Measurements from ENCODE around the gene SEMA4B.

Gene SEMA4B

GRCh38 chr15:90202929-90203328 is 1.8 kb downstream of the SEMA4B start:
- Histone ChIP-seq H3K27ac (ENCODE audit: low read depth, low read length) (no peak overlapping the region), H3K9me3 (ENCODE audit: control insufficient read depth, insufficient read depth, low read length) (no peaks in the 10 kb centered on the region), H4K20me1 (ENCODE audit: control insufficient read depth, insufficient read depth, low read depth, low read length) (0 out of 2 replicates have a peak, but pooled peaks cover 2% of the 10 kb centered on the region), H3K9me2 (replicated peaks; ENCODE audit: control insufficient read depth, low read length) (no peaks in the 10 kb centered on the region), H3K4me1 (ENCODE audit: control insufficient read depth, low read length) (peaks cover 20% of the 10 kb centered on the region), H3F3A (ENCODE audit: control insufficient read depth, insufficient read depth) (no peaks in the 10 kb centered on the region), H3K79me2 (ENCODE audit: control insufficient read depth, low read length) (peaks cover 5% of the 10 kb centered on the region), H3K27me3 (ENCODE audit: control insufficient read depth, low read length) (peaks cover 8% of the 10 kb centered on the region), H3K4me2 (ENCODE audit: low read length) (peak overlapping the region; percentile 78; the same call in 1 of the 2 replicates), H3K36me3 (ENCODE audit: control insufficient read depth, low read length) (no peaks in the 10 kb centered on the region), H3K4me3 (ENCODE audit: low read length) (no peak overlapping the region)
- TF ChIP-seq CTCF (IDR thresholded peaks at IDR 0.05; ENCODE audit: low read depth, low read length, poor library complexity, severe bottlenecking) = no peak
- TF ChIP-seq EZH2phosphoT487 (IDR thresholded peaks at IDR 0.05; ENCODE audit: borderline replicate concordance, low read length) = no peak

- H4K20me1 ChIP-seq (ENCODE audit: control insufficient read depth, insufficient read depth, low read depth, low read length) = 0 out of 2 replicates have a peak, but pooled peaks cover 2% of the 10 kb centered on the region
- no peak overlapping the region for H3K4me3 ChIP-seq (ENCODE audit: low read length)
- peaks cover 5% of the 10 kb centered on the region for H3K79me2 ChIP-seq (ENCODE audit: control insufficient read depth, low read length)
- H3K27me3 ChIP-seq (ENCODE audit: control insufficient read depth, low read length) = peaks cover 8% of the 10 kb centered on the region
- peaks cover 20% of the 10 kb centered on the region for H3K4me1 ChIP-seq (ENCODE audit: control insufficient read depth, low read length)
- H3K27ac ChIP-seq (ENCODE audit: low read depth, low read length) = no peak overlapping the region
- H3K9me2 ChIP-seq (replicated peaks; ENCODE audit: control insufficient read depth, low read length) = no peaks in the 10 kb centered on the region
- no peaks in the 10 kb centered on the region for H3K9me3 ChIP-seq (ENCODE audit: control insufficient read depth, insufficient read depth, low read length)
- H3K4me2 ChIP-seq (ENCODE audit: low read length) = no peak overlapping the region
- H3K36me3 ChIP-seq (ENCODE audit: control insufficient read depth, low read length) = no peaks in the 10 kb centered on the region
- H3F3A ChIP-seq (ENCODE audit: control insufficient read depth, insufficient read depth) = no peaks in the 10 kb centered on the region
- TF ChIP-seq CTCF (IDR thresholded peaks at IDR 0.05; ENCODE audit: low read depth, low read length, poor library complexity, severe bottlenecking) (no peak), EZH2phosphoT487 (IDR thresholded peaks at IDR 0.05; ENCODE audit: borderline replicate concordance, low read length) (no peak)
Observed at GRCh38 chr15:90203473-90203872, 2.3 kb downstream of the SEMA4B start.

GRCh38 chr15:90203922-90204321 is 2.8 kb downstream of the SEMA4B start:
- Histone ChIP-seq H4K20me1 (ENCODE audit: control insufficient read depth, insufficient read depth, low read depth, low read length) (0 out of 2 replicates have a peak, but pooled peaks cover 2% of the 10 kb centered on the region), H3K4me3 (ENCODE audit: low read length) (no peak overlapping the region), H3K9me3 (ENCODE audit: control insufficient read depth, insufficient read depth, low read length) (no peaks in the 10 kb centered on the region), H3K27me3 (ENCODE audit: control insufficient read depth, low read length) (peaks cover 8% of the 10 kb centered on the region), H3K27ac (ENCODE audit: low read depth, low read length) (no peak overlapping the region), H3F3A (ENCODE audit: control insufficient read depth, insufficient read depth) (no peaks in the 10 kb centered on the region), H3K4me1 (ENCODE audit: control insufficient read depth, low read length) (peaks cover 20% of the 10 kb centered on the region), H3K79me2 (ENCODE audit: control insufficient read depth, low read length) (peaks cover 5% of the 10 kb centered on the region), H3K4me2 (ENCODE audit: low read length) (no peak overlapping the region), H3K36me3 (ENCODE audit: control insufficient read depth, low read length) (no peaks in the 10 kb centered on the region), H3K9me2 (replicated peaks; ENCODE audit: control insufficient read depth, low read length) (no peaks in the 10 kb centered on the region)
- no peak for TF ChIP-seq CTCF (IDR thresholded peaks at IDR 0.05; ENCODE audit: low read depth, low read length, poor library complexity, severe bottlenecking)
- no peak for TF ChIP-seq EZH2phosphoT487 (IDR thresholded peaks at IDR 0.05; ENCODE audit: borderline replicate concordance, low read length)
